ENCODE data around the gene OPCML. TPM values are rescaled to one million over a fixed set of nuclear protein-coding genes. Genes with fewer than 3 reads are reported as not detected.

The OPCML gene
- total RNA-seq, 1 donor from 2014 or later = not detected

DNA sequence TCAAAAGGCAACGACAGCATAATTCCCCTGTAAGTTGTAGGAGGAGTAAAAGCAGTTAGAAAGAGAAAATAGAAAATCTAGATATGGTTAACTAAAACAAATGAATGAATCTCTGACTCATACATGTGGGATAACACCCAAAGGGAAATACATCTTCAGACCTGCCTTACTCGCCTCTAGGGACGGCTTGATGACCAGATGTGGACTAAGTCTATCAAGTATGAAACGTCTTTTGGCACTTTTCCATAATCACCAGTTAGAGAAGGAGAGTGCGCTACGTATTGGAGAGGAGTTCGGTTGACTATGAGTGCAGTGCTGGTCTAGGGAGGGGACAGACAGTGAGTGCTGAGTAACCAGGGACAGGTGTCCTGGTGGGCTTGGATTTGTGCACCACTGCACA is 459.9 kb downstream of the OPCML start:
- TF ChIP-seq, protein P1, sequence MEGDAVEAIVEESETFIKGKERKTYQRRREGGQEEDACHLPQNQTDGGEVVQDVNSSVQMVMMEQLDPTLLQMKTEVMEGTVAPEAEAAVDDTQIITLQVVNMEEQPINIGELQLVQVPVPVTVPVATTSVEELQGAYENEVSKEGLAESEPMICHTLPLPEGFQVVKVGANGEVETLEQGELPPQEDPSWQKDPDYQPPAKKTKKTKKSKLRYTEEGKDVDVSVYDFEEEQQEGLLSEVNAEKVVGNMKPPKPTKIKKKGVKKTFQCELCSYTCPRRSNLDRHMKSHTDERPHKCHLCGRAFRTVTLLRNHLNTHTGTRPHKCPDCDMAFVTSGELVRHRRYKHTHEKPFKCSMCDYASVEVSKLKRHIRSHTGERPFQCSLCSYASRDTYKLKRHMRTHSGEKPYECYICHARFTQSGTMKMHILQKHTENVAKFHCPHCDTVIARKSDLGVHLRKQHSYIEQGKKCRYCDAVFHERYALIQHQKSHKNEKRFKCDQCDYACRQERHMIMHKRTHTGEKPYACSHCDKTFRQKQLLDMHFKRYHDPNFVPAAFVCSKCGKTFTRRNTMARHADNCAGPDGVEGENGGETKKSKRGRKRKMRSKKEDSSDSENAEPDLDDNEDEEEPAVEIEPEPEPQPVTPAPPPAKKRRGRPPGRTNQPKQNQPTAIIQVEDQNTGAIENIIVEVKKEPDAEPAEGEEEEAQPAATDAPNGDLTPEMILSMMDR (IDR thresholded peaks at IDR 0.05) = no peak
- TF ChIP-seq POLR2A (IDR thresholded peaks at IDR 0.05) (no peak), POLR2AphosphoS5 (IDR thresholded peaks at IDR 0.05; ENCODE audit: insufficient read depth in 1 of 2, low read depth in 1 of 2) (no peak)
- DNase-seq (ENCODE audit: extremely low spot score in 2 of 2) = no peak
- no peaks in the 10 kb centered on the region for H3K4me1 ChIP-seq
- no peak overlapping the region for H3K4me3 ChIP-seq
- H3K9me3 ChIP-seq = no peaks in the 10 kb centered on the region
- H3K36me3 ChIP-seq = no peaks in the 10 kb centered on the region
- intact Hi-C loops (cut with DNase I) = no loop called here
- no peak overlapping the region for H3K27ac ChIP-seq
- no peaks in the 10 kb centered on the region for H3K27me3 ChIP-seq

DNA sequence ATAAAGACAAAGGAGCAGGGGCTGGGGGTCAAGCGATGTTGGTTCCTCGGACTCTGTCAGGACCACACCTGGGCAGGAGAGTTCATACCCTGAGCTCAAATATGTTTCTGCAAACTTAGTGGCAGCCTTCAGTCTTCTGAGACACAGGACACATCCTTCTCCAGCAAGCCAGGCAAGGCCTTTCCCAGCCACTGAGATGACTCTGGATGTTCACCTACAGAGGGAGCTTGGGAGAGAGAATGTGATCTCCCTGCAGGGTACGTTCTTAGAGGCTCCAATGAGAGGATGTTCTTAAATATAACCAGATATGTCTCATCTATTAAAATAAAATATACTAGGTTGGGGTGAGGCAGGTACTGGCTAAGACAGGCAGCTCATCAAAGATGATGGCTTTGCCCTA is 461.5 kb downstream of the OPCML start:
- Histone ChIP-seq H3K4me1 (no peaks in the 10 kb centered on the region), H3K4me3 (no peak overlapping the region), H3K27ac (no peak overlapping the region), H3K9me3 (no peaks in the 10 kb centered on the region), H3K27me3 (no peaks in the 10 kb centered on the region), H3K36me3 (no peaks in the 10 kb centered on the region)
- DNase-seq (ENCODE audit: extremely low spot score in 2 of 2) = no peak
- TF ChIP-seq POLR2AphosphoS5 (IDR thresholded peaks at IDR 0.05; ENCODE audit: insufficient read depth in 1 of 2, low read depth in 1 of 2) = no peak
- TF ChIP-seq, protein P1 (IDR thresholded peaks at IDR 0.05) = no peak
- TF ChIP-seq POLR2A (IDR thresholded peaks at IDR 0.05) = no peak
- intact Hi-C loops (cut with DNase I) = no loop called here

DNA sequence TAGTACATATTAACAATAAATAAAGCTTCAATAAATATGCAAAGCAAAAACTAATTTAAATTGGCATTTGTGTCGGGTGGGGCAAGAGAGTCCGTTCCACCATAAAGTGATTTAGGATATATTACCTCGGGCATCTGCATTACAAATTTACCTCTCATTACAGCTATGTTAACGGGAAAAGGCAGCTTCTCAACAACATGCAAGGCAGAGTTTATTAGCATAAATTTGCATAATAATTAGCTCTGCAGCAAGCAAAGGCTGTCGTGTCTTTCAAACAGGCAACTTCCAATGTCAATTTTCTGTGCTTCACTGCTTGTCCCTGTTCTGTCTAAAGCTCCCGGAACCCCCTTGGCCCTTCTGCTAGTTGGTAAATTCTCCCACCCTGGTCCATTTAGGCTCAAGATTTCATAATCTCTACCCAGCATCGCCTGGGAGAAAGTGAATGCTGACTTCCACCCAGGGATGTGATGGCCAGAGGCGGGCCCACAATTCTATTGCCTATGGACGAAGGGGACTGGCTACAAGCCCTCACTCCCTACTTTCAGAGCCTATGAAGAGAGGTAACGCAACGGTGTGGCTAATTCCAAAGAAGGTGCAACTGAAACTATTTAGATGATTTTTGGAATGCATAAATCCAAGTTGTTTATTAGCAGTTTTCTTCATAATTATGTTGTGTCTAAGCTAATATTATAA is 462.1 kb downstream of the OPCML start:
- no peaks in the 10 kb centered on the region for H3K4me1 ChIP-seq
- intact Hi-C loops (cut with DNase I) = no loop called here
- no peaks in the 10 kb centered on the region for H3K27me3 ChIP-seq
- no peak for DNase-seq (ENCODE audit: extremely low spot score in 2 of 2)
- H3K9me3 ChIP-seq = no peaks in the 10 kb centered on the region
- no peak for TF ChIP-seq POLR2A (IDR thresholded peaks at IDR 0.05)
- no peak for TF ChIP-seq POLR2AphosphoS5 (IDR thresholded peaks at IDR 0.05; ENCODE audit: insufficient read depth in 1 of 2, low read depth in 1 of 2)
- TF ChIP-seq, protein P1 (IDR thresholded peaks at IDR 0.05) = no peak
- H3K27ac ChIP-seq = no peak overlapping the region
- H3K4me3 ChIP-seq = no peak overlapping the region
- H3K36me3 ChIP-seq = no peaks in the 10 kb centered on the region

DNA sequence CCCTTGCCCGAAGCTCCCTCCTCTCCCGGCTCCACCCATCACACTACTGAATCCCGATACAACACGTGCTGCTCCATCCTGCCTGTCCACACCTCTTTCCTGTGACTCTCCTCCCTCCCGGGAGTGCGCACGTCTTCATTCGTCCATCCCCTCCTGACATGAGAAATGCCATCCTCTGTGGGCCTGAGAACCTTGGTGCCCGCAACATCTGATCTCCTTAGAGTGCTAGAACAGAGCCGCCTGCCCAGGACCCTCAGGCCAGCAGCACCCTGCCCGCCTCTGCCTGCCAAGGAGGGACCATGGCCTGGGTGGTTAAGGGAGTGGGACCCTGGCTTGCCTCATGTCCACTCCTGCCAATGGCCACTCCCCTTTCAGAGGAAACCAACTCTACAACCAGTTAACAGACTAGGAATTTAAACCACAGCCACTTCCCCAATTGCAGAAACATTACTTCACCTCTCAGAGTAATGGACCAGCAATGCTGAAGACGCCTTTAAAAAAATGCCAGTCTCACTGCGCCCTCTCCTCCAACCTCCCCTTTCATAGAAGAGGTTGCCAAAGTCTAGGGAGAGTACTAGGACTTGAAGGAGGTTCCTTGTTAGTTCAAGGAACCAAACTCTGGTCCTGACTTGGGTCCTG is 466.3 kb downstream of the OPCML start:
- H3K27me3 ChIP-seq = no peaks in the 10 kb centered on the region
- intact Hi-C loops (cut with DNase I) = no loop called here

More for the DNA sequence above, 466.3 kb downstream of the OPCML start:
- TF ChIP-seq, protein P1 (IDR thresholded peaks at IDR 0.05) = no peak
- TF ChIP-seq POLR2A (IDR thresholded peaks at IDR 0.05) (no peak), POLR2AphosphoS5 (IDR thresholded peaks at IDR 0.05; ENCODE audit: insufficient read depth in 1 of 2, low read depth in 1 of 2) (no peak)
- Histone ChIP-seq H3K4me3 (no peak overlapping the region), H3K36me3 (no peaks in the 10 kb centered on the region), H3K9me3 (no peaks in the 10 kb centered on the region), H3K4me1 (no peaks in the 10 kb centered on the region), H3K27ac (no peak overlapping the region)
- no peak for DNase-seq (ENCODE audit: extremely low spot score in 2 of 2)

Measured in vagina (tissue), 2 donors.